GM23248 (cell line): Measurements from ENCODE around the gene SLC6A7.

Experiments
- EZH2 ChIP-seq: fragments of 200-600 bp; sonication (generic); IDR thresholded peaks from 2 replicates; pipeline ENCODE4 v1.6.1; 2018; ENCODE audit warnings: antibody characterized with exemption, mild to moderate bottlenecking; ENCODE audit not compliant: insufficient read depth, poor library complexity, severe bottlenecking
- EZH2phosphoT487 ChIP-seq: fragments of 200-600 bp; sonication (generic); IDR thresholded peaks from 2 replicates; pipeline ENCODE4 v1.6.1; 2018; ENCODE audit warnings: antibody characterized with exemption, moderate library complexity, mild to moderate bottlenecking, low read depth; ENCODE audit not compliant: insufficient read depth

- TF ChIP-seq EZH2 (no peak), EZH2phosphoT487 (no peak)
These were observed 14.1 kb downstream of the SLC6A7 start for GRCh38 chr5:150203832-150204589.
